ENCODE measurements around the gene SMIM38.

Gene SMIM38

DNA sequence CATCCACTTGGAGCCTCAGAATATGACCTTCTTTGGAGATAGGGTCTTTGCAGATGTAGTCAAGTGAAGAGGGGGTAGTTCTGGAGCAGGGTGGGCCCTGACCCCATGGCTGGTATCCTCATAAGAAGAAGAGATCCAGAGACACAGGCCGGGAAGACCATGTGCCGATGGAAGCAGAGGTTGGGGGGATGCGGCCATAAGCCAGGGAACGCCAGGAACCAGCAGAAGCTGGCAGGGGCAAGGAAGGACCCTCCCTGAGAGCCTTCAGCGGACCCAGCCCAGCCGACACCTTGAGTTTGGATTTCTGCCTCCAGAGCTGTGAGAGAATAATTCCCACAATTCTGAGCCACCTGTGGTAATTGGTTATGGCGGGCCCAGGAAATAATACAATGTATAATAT, 26.1 kb upstream of the SMIM38 start:
- TF ChIP-seq, protein P1, sequence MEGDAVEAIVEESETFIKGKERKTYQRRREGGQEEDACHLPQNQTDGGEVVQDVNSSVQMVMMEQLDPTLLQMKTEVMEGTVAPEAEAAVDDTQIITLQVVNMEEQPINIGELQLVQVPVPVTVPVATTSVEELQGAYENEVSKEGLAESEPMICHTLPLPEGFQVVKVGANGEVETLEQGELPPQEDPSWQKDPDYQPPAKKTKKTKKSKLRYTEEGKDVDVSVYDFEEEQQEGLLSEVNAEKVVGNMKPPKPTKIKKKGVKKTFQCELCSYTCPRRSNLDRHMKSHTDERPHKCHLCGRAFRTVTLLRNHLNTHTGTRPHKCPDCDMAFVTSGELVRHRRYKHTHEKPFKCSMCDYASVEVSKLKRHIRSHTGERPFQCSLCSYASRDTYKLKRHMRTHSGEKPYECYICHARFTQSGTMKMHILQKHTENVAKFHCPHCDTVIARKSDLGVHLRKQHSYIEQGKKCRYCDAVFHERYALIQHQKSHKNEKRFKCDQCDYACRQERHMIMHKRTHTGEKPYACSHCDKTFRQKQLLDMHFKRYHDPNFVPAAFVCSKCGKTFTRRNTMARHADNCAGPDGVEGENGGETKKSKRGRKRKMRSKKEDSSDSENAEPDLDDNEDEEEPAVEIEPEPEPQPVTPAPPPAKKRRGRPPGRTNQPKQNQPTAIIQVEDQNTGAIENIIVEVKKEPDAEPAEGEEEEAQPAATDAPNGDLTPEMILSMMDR (IDR thresholded peaks at IDR 0.05): no peak
- no peaks in the 10 kb centered on the region for H3K36me3 ChIP-seq (ENCODE audit: control insufficient read depth, insufficient read depth, low read length)

DNA sequence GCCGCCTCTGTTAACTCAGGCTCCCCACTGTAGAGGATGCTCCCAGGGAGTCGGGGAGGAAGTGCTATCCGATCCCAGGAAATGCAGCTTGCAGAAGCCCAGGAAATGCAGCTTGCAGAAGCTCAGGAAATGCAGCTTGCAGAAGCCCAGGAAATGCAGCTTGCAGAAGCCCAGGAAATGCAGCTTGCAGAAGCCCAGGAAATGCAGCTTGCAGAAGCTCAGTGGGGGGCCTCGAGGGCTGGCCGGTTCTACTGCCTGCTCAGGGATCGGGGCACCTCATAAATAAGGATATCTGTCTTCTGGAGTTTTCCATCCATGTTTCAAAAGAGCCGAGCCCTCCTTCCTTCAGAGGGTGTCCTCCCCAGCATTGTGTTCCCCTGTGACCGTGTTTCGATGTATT, 25.1 kb upstream of the SMIM38 start:
- Histone ChIP-seq H2AFZ (no peak overlapping the region), H3K27me3 (ENCODE audit: control insufficient read depth, insufficient read depth, low read length) (no peaks in the 10 kb centered on the region), H3K9ac (no peak overlapping the region), H3K4me2 (ENCODE audit: low read length) (no peak overlapping the region), H3K9me3 (ENCODE audit: control insufficient read depth, low read length) (no peaks in the 10 kb centered on the region), H3K79me2 (no peaks in the 10 kb centered on the region), H3K36me3 (ENCODE audit: control insufficient read depth, insufficient read depth, low read length) (no peaks in the 10 kb centered on the region), H3K4me3 (ENCODE audit: low read depth, low read length) (no peak overlapping the region), H3K4me1 (no peaks in the 10 kb centered on the region), H3K27ac (no peak overlapping the region)
- TF ChIP-seq, protein P1 (IDR thresholded peaks at IDR 0.05): no peak

More for the DNA sequence above, 26.1 kb upstream of the SMIM38 start:
- no peak overlapping the region for H3K9ac ChIP-seq
- H2AFZ ChIP-seq: no peak overlapping the region
- no peaks in the 10 kb centered on the region for H3K79me2 ChIP-seq
- no peaks in the 10 kb centered on the region for H3K9me3 ChIP-seq (ENCODE audit: control insufficient read depth, low read length)
- no peaks in the 10 kb centered on the region for H3K27me3 ChIP-seq (ENCODE audit: control insufficient read depth, insufficient read depth, low read length)
- H3K4me3 ChIP-seq (ENCODE audit: low read depth, low read length): no peak overlapping the region
- H3K27ac ChIP-seq: no peak overlapping the region
- no peak overlapping the region for H3K4me2 ChIP-seq (ENCODE audit: low read length)
- H3K4me1 ChIP-seq: no peaks in the 10 kb centered on the region

DNA sequence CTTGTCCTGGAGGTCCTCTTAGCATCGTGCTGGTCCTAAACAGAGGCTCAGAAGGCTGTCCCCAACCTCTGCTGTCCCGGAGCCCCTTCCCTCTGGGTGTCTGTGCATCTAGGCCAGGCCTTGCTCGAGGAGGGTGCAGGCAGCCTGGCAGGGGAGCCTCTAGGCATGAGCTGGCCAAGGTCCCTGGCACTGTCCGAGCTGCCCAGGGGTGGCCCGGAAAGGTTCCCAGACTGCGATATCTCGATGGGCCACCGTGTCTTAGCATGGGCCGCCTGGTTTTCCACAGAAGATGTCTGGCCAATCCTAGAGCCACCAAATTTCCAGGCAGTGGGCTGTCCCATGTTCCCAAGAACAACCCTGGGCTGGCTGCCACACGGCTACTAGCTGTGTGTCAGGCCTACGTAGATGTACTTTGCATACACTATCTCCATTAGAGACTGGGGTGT, 24.6 kb upstream of the SMIM38 start:
- Histone ChIP-seq H3K36me3 (ENCODE audit: control insufficient read depth, insufficient read depth, low read length) (no peaks in the 10 kb centered on the region), H3K27ac (no peak overlapping the region)
- TF ChIP-seq, protein P1 (IDR thresholded peaks at IDR 0.05): no peak

DNA sequence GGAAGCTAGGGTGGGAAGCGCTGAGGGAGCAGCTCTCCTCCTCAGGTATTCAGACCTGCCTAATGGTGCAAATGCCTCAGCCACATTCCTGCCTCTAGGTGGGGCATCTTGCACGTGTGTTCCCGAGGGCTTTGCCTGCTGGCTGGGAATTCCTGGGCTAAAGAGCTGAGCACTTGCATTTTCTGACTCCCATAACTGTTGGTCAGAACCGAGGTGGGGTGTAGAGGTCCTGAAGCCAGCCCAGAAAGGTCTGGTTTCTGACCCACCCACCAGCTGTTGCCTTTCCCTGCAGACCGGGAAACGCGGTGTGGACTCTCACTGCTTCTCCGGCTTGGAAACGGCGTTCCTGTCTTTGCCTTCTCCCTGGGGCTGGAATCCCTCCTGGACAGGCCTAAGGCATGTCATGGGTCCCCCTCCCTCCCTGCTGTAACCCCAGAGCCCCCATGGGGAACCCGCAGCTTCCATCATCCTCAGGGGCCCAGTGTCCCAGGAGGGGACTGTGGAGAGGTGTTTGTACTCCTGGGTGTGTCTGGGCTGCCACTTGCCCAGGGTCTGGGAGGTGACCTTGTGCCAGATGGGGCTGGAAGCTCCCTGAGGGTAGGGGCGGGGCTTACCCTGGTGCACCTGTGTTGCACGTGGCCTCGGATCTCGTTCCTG, 24.0 kb upstream of the SMIM38 start:
- H3K36me3 ChIP-seq (ENCODE audit: control insufficient read depth, insufficient read depth, low read length): no peaks in the 10 kb centered on the region
- no peak overlapping the region for H3K9ac ChIP-seq
- H3K27me3 ChIP-seq (ENCODE audit: control insufficient read depth, insufficient read depth, low read length): no peaks in the 10 kb centered on the region
- H3K9me3 ChIP-seq (ENCODE audit: control insufficient read depth, low read length): no peaks in the 10 kb centered on the region
- TF ChIP-seq, protein P1 (IDR thresholded peaks at IDR 0.05): peak; percentile 57
- H3K4me3 ChIP-seq (ENCODE audit: low read depth, low read length): no peak overlapping the region
- no peak overlapping the region for H2AFZ ChIP-seq
- no peak overlapping the region for H3K27ac ChIP-seq
- H3K4me1 ChIP-seq: no peaks in the 10 kb centered on the region
- no peaks in the 10 kb centered on the region for H3K79me2 ChIP-seq
- no peak overlapping the region for H3K4me2 ChIP-seq (ENCODE audit: low read length)

More for the DNA sequence above, 24.6 kb upstream of the SMIM38 start:
- no peak overlapping the region for H3K4me2 ChIP-seq (ENCODE audit: low read length)
- H3K4me3 ChIP-seq (ENCODE audit: low read depth, low read length): no peak overlapping the region
- no peaks in the 10 kb centered on the region for H3K4me1 ChIP-seq
- no peaks in the 10 kb centered on the region for H3K79me2 ChIP-seq
- H3K9ac ChIP-seq: no peak overlapping the region
- no peaks in the 10 kb centered on the region for H3K9me3 ChIP-seq (ENCODE audit: control insufficient read depth, low read length)
- H3K27me3 ChIP-seq (ENCODE audit: control insufficient read depth, insufficient read depth, low read length): no peaks in the 10 kb centered on the region
- no peak overlapping the region for H2AFZ ChIP-seq

DNA sequence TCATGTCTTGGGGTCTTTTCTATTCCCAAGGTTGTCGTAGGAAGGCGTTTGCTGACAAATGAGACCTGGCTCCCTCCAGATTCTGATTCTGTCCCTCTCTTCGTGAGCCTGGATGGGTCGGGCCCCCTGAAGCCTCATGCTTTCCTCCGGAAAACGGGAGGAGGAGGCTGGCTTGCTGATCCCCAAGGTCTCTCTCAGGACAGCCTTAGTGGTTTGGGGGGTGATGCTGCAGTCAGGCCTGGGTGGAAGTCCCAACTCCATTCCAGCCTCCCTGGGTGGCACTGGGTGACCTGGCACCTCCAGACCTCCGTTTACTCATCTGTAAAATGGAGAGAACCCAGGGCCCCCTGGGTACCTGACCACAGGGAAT, 23.4 kb upstream of the SMIM38 start:
- Histone ChIP-seq H3K9me3 (ENCODE audit: control insufficient read depth, low read length) (no peaks in the 10 kb centered on the region), H2AFZ (no peak overlapping the region), H3K9ac (no peak overlapping the region), H3K79me2 (no peaks in the 10 kb centered on the region), H3K4me1 (no peaks in the 10 kb centered on the region), H3K27me3 (ENCODE audit: control insufficient read depth, insufficient read depth, low read length) (no peaks in the 10 kb centered on the region), H3K27ac (no peak overlapping the region), H3K4me2 (ENCODE audit: low read length) (no peak overlapping the region), H3K4me3 (ENCODE audit: low read depth, low read length) (no peak overlapping the region), H3K36me3 (ENCODE audit: control insufficient read depth, insufficient read depth, low read length) (no peaks in the 10 kb centered on the region)
- TF ChIP-seq, protein P1 (IDR thresholded peaks at IDR 0.05): no peak
